Tibial nerve (tissue), 4 donors: Measurements from ENCODE around the gene SLIT2.

Experiments
- EP300 ChIP-seq, 2 donors: sonication (generic); formaldehyde crosslinking; IDR thresholded peaks; one replicate each; pipeline ENCODE4 v1.6.1; 2017; ENCODE audit warnings: antibody characterized with exemption in 2 of 2, mild to moderate bottlenecking in 1 of 2
- POLR2A ChIP-seq, 2 donors: fragments of 450-650 bp; IDR thresholded peaks; one replicate each; pipeline ENCODE4 v1.6.1; 2017; ENCODE audit warnings: antibody characterized with exemption in 2 of 2, mild to moderate bottlenecking in 2 of 2, moderate library complexity in 2 of 2
- TF ChIP-seq, protein P1 (sequence below), 5 experiments: fragments of 200-600 bp in 3 of 5; fragments of 450-650 bp in 2 of 5; sonication (generic) in 3 of 5; IDR thresholded peaks; one replicate each; pipeline ENCODE4 v1.5.1; 2016 to 2019; ENCODE audit warnings: antibody characterized with exemption in 5 of 5, mild to moderate bottlenecking in 3 of 5, moderate library complexity in 2 of 5

DNA sequence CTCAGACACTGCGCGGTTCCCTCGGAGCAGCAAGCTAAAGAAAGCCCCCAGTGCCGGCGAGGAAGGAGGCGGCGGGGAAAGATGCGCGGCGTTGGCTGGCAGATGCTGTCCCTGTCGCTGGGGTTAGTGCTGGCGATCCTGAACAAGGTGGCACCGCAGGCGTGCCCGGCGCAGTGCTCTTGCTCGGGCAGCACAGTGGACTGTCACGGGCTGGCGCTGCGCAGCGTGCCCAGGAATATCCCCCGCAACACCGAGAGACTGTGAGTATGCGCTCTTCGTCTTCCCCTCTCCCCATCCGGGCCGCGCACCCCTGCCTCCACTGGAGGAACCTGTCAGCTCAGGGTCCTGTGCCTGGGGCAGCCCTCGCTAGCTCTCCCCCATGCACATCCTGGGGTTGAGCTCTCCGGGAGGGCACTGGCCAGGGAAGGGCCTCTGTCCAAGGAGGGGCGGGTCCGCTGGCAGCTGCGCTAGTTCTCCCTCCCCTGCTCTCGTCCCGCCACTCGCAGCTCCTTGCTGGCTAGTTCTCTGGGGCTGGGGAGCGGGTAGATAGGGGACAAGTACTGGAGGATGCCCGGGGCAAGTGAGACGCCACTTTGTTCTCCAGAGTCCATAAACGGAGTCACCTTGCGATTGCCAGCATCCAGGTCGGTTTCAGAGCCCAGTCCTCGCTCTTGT, 2.2 kb downstream of the SLIT2 start:
- TF ChIP-seq, protein P1, sequence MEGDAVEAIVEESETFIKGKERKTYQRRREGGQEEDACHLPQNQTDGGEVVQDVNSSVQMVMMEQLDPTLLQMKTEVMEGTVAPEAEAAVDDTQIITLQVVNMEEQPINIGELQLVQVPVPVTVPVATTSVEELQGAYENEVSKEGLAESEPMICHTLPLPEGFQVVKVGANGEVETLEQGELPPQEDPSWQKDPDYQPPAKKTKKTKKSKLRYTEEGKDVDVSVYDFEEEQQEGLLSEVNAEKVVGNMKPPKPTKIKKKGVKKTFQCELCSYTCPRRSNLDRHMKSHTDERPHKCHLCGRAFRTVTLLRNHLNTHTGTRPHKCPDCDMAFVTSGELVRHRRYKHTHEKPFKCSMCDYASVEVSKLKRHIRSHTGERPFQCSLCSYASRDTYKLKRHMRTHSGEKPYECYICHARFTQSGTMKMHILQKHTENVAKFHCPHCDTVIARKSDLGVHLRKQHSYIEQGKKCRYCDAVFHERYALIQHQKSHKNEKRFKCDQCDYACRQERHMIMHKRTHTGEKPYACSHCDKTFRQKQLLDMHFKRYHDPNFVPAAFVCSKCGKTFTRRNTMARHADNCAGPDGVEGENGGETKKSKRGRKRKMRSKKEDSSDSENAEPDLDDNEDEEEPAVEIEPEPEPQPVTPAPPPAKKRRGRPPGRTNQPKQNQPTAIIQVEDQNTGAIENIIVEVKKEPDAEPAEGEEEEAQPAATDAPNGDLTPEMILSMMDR (IDR thresholded peaks at IDR 0.05), result no peak
- TF ChIP-seq POLR2A (IDR thresholded peaks at IDR 0.05), result no peak
- TF ChIP-seq EP300 (IDR thresholded peaks at IDR 0.05), result no peak
